Neural cell (in vitro differentiated cells): Measurements from ENCODE around the gene HES3. TPM values are rescaled to one million over a fixed set of nuclear protein-coding genes. Genes with fewer than 3 reads are reported as not detected.
A peak's percentile ranks its signal among the peaks of the same experiment; 100 is the strongest.

Source experiments
- H2AFZ ChIP-seq: fragments of 200-600, 300-800 bp; sonication (generic), shearing (Covaris generic); 2 replicates; pipeline ENCODE4 v1.6.0; 2014; ENCODE audit warnings: low read depth, mild to moderate bottlenecking, antibody characterized with exemption, low read length, moderate library complexity
- H3F3A ChIP-seq: fragments of 200-600 bp; shearing (Covaris generic); 2 replicates; pipeline ENCODE4 v1.6.1; 2016; ENCODE audit warnings: mild to moderate bottlenecking, moderate library complexity, mixed read lengths, antibody characterized with exemption, low read length; ENCODE audit not compliant: insufficient read depth, poor library complexity, severe bottlenecking
- H3K27ac ChIP-seq: fragments of 200-600, 300-800 bp; sonication (generic), shearing (Covaris generic); 2 replicates; pipeline ENCODE4 v1.5.1; 2014; ENCODE audit warnings: mild to moderate bottlenecking, low read length, moderate library complexity
- H3K27me3 ChIP-seq: fragments of 300-800, 200-600 bp; sonication (generic), shearing (Covaris generic); 2 replicates; pipeline ENCODE4 v1.6.0; 2014; ENCODE audit warnings: mild to moderate bottlenecking, low read depth, low read length, moderate library complexity; ENCODE audit not compliant: insufficient read depth
- H3K36me3 ChIP-seq: fragments of 300-800, 200-600 bp; sonication (generic), shearing (Covaris generic); 2 replicates; pipeline ENCODE4 v1.5.1; 2014; ENCODE audit warnings: mild to moderate bottlenecking, antibody characterized with exemption, low read length, moderate library complexity; ENCODE audit not compliant: insufficient read depth
- H3K4me2 ChIP-seq: fragments of 300-800, 200-600 bp; sonication (generic), shearing (Covaris generic); 2 replicates; pipeline ENCODE4 v1.6.0; 2014; ENCODE audit warnings: mild to moderate bottlenecking, low read length
- H3K4me3 ChIP-seq: fragments of 300-800, 200-600 bp; sonication (generic), shearing (Covaris generic); 2 replicates; pipeline ENCODE4 v1.5.1; 2014; ENCODE audit warnings: mild to moderate bottlenecking, low read length, moderate library complexity
- H3K79me2 ChIP-seq: fragments of 200-600 bp; shearing (Covaris generic); replicated peaks from 2 replicates; pipeline ENCODE4 v1.6.0; 2014; ENCODE audit warnings: mild to moderate bottlenecking, low read length, moderate library complexity; ENCODE audit not compliant: insufficient read depth
- H3K9ac ChIP-seq: fragments of 300-800, 200-600 bp; sonication (generic), shearing (Covaris generic); 2 replicates; pipeline ENCODE4 v1.6.1; 2016; ENCODE audit warnings: mild to moderate bottlenecking, low read length, mixed read lengths
- H3K9me2 ChIP-seq: fragments of 200-600 bp; shearing (Covaris generic); 2 replicates; pipeline ENCODE4 v1.6.1; 2016; ENCODE audit warnings: mild to moderate bottlenecking, low read length, mixed read lengths; ENCODE audit not compliant: insufficient read depth
- H3K9me3 ChIP-seq: fragments of 200-600, 300-800 bp; sonication (generic), shearing (Covaris generic); 2 replicates; pipeline ENCODE4 v1.6.1; 2016; ENCODE audit warnings: mild to moderate bottlenecking, mixed run types, low read length, moderate library complexity, mixed read lengths
- H4K20me1 ChIP-seq: fragments of 200-600 bp; shearing (Covaris generic); 2 replicates; pipeline ENCODE4 v1.6.1; 2016; ENCODE audit warnings: mild to moderate bottlenecking, mixed run types; ENCODE audit not compliant: insufficient read depth
- EP300 ChIP-seq: fragments of 450-650 bp; conservative IDR thresholded peaks from 2 replicates; pipeline ENCODE4 v1.6.1; 2014; ENCODE audit warnings: antibody characterized with exemption, mild to moderate bottlenecking, moderate library complexity; ENCODE audit not compliant: poor library complexity, severe bottlenecking
- EZH2 ChIP-seq: fragments of 200-600, 300-800 bp; shearing (Covaris generic), sonication (generic); IDR thresholded peaks from 2 replicates; pipeline ENCODE4 v1.6.1; 2014; ENCODE audit warnings: antibody characterized with exemption, low read length, borderline replicate concordance, mild to moderate bottlenecking; ENCODE audit not compliant: insufficient read depth, poor library complexity, severe bottlenecking
- MXI1 ChIP-seq: fragments of 450-650 bp; conservative IDR thresholded peaks from 2 replicates; pipeline ENCODE4 v1.6.1; 2014; ENCODE audit warnings: antibody characterized with exemption, mild to moderate bottlenecking; ENCODE audit not compliant: poor library complexity, severe bottlenecking
- POLR2AphosphoS5 ChIP-seq: IDR thresholded peaks from 2 replicates; pipeline ENCODE4 v1.6.1; 2012
- RAD21 ChIP-seq: fragments of 450-650 bp; conservative IDR thresholded peaks from 2 replicates; pipeline ENCODE4 v1.6.1; 2014; ENCODE audit warnings: antibody characterized with exemption, mild to moderate bottlenecking, moderate library complexity
- SMC3 ChIP-seq: fragments of 450-650 bp; conservative IDR thresholded peaks from 2 replicates; pipeline ENCODE4 v1.6.1; 2014; ENCODE audit warnings: antibody characterized with exemption, mild to moderate bottlenecking, moderate library complexity; ENCODE audit not compliant: poor library complexity
- TAF1 ChIP-seq: IDR thresholded peaks from 2 replicates; pipeline ENCODE4 v1.6.1; 2012; ENCODE audit warnings: low read depth
- polyA plus RNA-seq: library from polyadenylated mRNA; depleted of rRNA; stranded (reverse); fragments of >200 nt; gene quantifications from 2 replicates; pipeline ENCODE4 v1.2.3, GENCODE V29; 2014
- TF ChIP-seq, protein P1 (sequence below): fragments of 450-650 bp; IDR thresholded peaks from 2 replicates; pipeline ENCODE4 v1.5.1; 2014; ENCODE audit warnings: antibody characterized with exemption, mild to moderate bottlenecking, moderate library complexity; ENCODE audit not compliant: poor library complexity, severe bottlenecking
- TF ChIP-seq, protein P2 (sequence below): IDR thresholded peaks from 2 replicates; pipeline ENCODE4 v1.6.1; 2012; ENCODE audit warnings: borderline replicate concordance

HES3 gene
- polyA plus RNA-seq, 1 donor from 2014 or later, result not detected

- Histone ChIP-seq H3K9ac (peak overlapping the region; percentile 5), H3K9me3 (no peaks in the 10 kb centered on the region), H3K4me2 (no peak overlapping the region), H3K27me3 (peaks cover 61% of the 10 kb centered on the region), H2AFZ (no peak overlapping the region), H3K79me2 (no peaks in the 10 kb centered on the region), H4K20me1 (no peaks in the 10 kb centered on the region), H3F3A (no peaks in the 10 kb centered on the region), H3K4me3 (peak overlapping the region; percentile 43), H3K9me2 (no peaks in the 10 kb centered on the region), H3K27ac (no peak overlapping the region), H3K36me3 (no peaks in the 10 kb centered on the region)
- TF ChIP-seq MXI1 (no peak), TAF1 (no peak), POLR2AphosphoS5 (no peak), EP300 (no peak), RAD21 (no peak), EZH2 (no peak), SMC3 (no peak)
- TF ChIP-seq, protein P1, sequence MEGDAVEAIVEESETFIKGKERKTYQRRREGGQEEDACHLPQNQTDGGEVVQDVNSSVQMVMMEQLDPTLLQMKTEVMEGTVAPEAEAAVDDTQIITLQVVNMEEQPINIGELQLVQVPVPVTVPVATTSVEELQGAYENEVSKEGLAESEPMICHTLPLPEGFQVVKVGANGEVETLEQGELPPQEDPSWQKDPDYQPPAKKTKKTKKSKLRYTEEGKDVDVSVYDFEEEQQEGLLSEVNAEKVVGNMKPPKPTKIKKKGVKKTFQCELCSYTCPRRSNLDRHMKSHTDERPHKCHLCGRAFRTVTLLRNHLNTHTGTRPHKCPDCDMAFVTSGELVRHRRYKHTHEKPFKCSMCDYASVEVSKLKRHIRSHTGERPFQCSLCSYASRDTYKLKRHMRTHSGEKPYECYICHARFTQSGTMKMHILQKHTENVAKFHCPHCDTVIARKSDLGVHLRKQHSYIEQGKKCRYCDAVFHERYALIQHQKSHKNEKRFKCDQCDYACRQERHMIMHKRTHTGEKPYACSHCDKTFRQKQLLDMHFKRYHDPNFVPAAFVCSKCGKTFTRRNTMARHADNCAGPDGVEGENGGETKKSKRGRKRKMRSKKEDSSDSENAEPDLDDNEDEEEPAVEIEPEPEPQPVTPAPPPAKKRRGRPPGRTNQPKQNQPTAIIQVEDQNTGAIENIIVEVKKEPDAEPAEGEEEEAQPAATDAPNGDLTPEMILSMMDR, result no peak
- TF ChIP-seq, protein P2, sequence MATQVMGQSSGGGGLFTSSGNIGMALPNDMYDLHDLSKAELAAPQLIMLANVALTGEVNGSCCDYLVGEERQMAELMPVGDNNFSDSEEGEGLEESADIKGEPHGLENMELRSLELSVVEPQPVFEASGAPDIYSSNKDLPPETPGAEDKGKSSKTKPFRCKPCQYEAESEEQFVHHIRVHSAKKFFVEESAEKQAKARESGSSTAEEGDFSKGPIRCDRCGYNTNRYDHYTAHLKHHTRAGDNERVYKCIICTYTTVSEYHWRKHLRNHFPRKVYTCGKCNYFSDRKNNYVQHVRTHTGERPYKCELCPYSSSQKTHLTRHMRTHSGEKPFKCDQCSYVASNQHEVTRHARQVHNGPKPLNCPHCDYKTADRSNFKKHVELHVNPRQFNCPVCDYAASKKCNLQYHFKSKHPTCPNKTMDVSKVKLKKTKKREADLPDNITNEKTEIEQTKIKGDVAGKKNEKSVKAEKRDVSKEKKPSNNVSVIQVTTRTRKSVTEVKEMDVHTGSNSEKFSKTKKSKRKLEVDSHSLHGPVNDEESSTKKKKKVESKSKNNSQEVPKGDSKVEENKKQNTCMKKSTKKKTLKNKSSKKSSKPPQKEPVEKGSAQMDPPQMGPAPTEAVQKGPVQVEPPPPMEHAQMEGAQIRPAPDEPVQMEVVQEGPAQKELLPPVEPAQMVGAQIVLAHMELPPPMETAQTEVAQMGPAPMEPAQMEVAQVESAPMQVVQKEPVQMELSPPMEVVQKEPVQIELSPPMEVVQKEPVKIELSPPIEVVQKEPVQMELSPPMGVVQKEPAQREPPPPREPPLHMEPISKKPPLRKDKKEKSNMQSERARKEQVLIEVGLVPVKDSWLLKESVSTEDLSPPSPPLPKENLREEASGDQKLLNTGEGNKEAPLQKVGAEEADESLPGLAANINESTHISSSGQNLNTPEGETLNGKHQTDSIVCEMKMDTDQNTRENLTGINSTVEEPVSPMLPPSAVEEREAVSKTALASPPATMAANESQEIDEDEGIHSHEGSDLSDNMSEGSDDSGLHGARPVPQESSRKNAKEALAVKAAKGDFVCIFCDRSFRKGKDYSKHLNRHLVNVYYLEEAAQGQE, result no peak
Measured at GRCh38 chr1:6244401-6245049, 546 bp downstream of the HES3 start.

GRCh38 chr1:6245086-6245868 is 1.3 kb downstream of the HES3 start:
- Histone ChIP-seq H3K27me3 (peaks cover 62% of the 10 kb centered on the region), H3F3A (no peaks in the 10 kb centered on the region), H3K4me2 (no peak overlapping the region), H3K9me2 (no peaks in the 10 kb centered on the region), H3K27ac (no peak overlapping the region), H3K4me3 (peak overlapping the region; percentile 68), H3K36me3 (no peaks in the 10 kb centered on the region), H3K9me3 (no peaks in the 10 kb centered on the region), H3K79me2 (no peaks in the 10 kb centered on the region), H2AFZ (no peak overlapping the region), H4K20me1 (no peaks in the 10 kb centered on the region), H3K9ac (peak overlapping the region; percentile 60)
- TF ChIP-seq POLR2AphosphoS5 (peak; percentile 27), TAF1 (no peak), EZH2 (peak; percentile 68), EP300 (no peak), MXI1 (peak; percentile 44), SMC3 (peak; percentile 69), RAD21 (peak; percentile 75)
- TF ChIP-seq, protein P1, result peak; percentile 79
- TF ChIP-seq, protein P2, result peak; percentile 97
